NCI-H446 treated with DMSO at 0.1 percent for 48 hours (cell line): ENCODE measurements around the gene ADD1.

Experiments
- DNase-seq: peaks from one replicate; lab custom pipeline; 2025; lab: John Stamatoyannopoulos, UW

Gene ADD1

GRCh38 chr4:2804973-2805501 lies 38.6 kb upstream of the ADD1 start:
- no peak for DNase-seq

GRCh38 chr4:2805712-2806389 lies 37.8 kb upstream of the ADD1 start:
- DNase-seq: no peak

GRCh38 chr4:2806390-2807355 lies 37.0 kb upstream of the ADD1 start:
- DNase-seq: no peak

GRCh38 chr4:2807571-2807970 lies 36.1 kb upstream of the ADD1 start:
- DNase-seq: no peak

- no peak for DNase-seq
Measured at GRCh38 chr4:2808001-2808400, 35.6 kb upstream of the ADD1 start.

GRCh38 chr4:2809610-2810180 lies 33.9 kb upstream of the ADD1 start:
- DNase-seq: no peak

GRCh38 chr4:2810388-2810787 lies 33.3 kb upstream of the ADD1 start:
- no peak for DNase-seq

- DNase-seq: no peak
Measured at GRCh38 chr4:2811830-2812611, 31.6 kb upstream of the ADD1 start.

- no peak for DNase-seq
Measured at GRCh38 chr4:2812612-2813354, 30.9 kb upstream of the ADD1 start.

- DNase-seq: no peak
Measured at GRCh38 chr4:2813446-2814405, 29.9 kb upstream of the ADD1 start.

- no peak for DNase-seq
Measured at GRCh38 chr4:2814627-2815270, 28.9 kb upstream of the ADD1 start.

- no peak for DNase-seq
Measured at GRCh38 chr4:2816401-2816954, 27.2 kb upstream of the ADD1 start.

GRCh38 chr4:2817137-2817536 lies 26.5 kb upstream of the ADD1 start:
- DNase-seq: no peak

GRCh38 chr4:2817701-2818350 lies 25.8 kb upstream of the ADD1 start:
- DNase-seq: no peak

GRCh38 chr4:2818351-2818939 lies 25.2 kb upstream of the ADD1 start:
- no peak for DNase-seq

- no peak for DNase-seq
Measured at GRCh38 chr4:2819244-2820215, 24.1 kb upstream of the ADD1 start.
